Colonic mucosa (tissue), 4 donors: ENCODE results near the gene SAP30BP. TPM values are rescaled to one million over a fixed set of nuclear protein-coding genes. Genes with fewer than 3 reads are reported as not detected.
A peak's percentile ranks its signal among the peaks of the same experiment; 100 is the strongest.

Experiments used
- DNase-seq: peaks from one replicate; pipeline ENCODE4 v3.0.0-alpha.2; 2020
- H3K27ac ChIP-seq: fragments of 200-600 bp; one replicate; pipeline ENCODE4 v1.8.0; 2021
- H3K27me3 ChIP-seq: fragments of 200-600 bp; one replicate; pipeline ENCODE4 v1.8.0; 2021
- H3K36me3 ChIP-seq: fragments of 200-600 bp; one replicate; pipeline ENCODE4 v1.8.0; 2021
- H3K4me1 ChIP-seq: fragments of 200-600 bp; one replicate; pipeline ENCODE4 v1.8.0; 2021; ENCODE audit warnings: mild to moderate bottlenecking
- H3K4me3 ChIP-seq: fragments of 200-600 bp; one replicate; pipeline ENCODE4 v1.8.0; 2021
- H3K9ac ChIP-seq, 2 donors: one replicate each; pipeline ENCODE4 v1.7.0; 2013; ENCODE audit warnings: control low read depth in 2 of 2, low read depth in 2 of 2, low read length in 2 of 2
- H3K9me3 ChIP-seq: fragments of 200-600 bp; one replicate; pipeline ENCODE4 v1.8.0; 2021
- CTCF ChIP-seq: fragments of 200-600 bp; IDR thresholded peaks from one replicate; pipeline ENCODE4 v1.8.0; 2022; ENCODE audit warnings: antibody characterized with exemption, mild to moderate bottlenecking
- intact Hi-C: fragments of 100-400 bp; cut with DNase I; formaldehyde crosslinking; loops from one replicate; pipeline ENCODE4 v1.14.1; 2022
- total RNA-seq, 2 donors: library from RNA; stranded (reverse); fragmentation: NEBNext Ultra II Directional in 1 of 2; extraction: Animal tissue kit (Norgen Biotek cat#: 25700) in 1 of 2; gene quantifications; one replicate each; pipeline ENCODE4 v1.2.1, GENCODE V29; 2021
- donor health status: healthy.
- donor health status: DM: no; HTN: no; CAD: no.
- donor health status: DM: no; HTN: no; CAD: no.

SAP30BP gene
- total RNA-seq, 2 donors from 2014 or later = 68.0 to 68.1 TPM

- intact Hi-C loops = no loop called here
- no peak for DNase-seq
- Histone ChIP-seq H3K27me3 (no peaks in the 10 kb centered on the region), H3K36me3 (no peaks in the 10 kb centered on the region), H3K27ac (no peak overlapping the region), H3K9me3 (no peaks in the 10 kb centered on the region), H3K4me3 (no peak overlapping the region), H3K9ac (no peak overlapping the region), H3K4me1 (no peaks in the 10 kb centered on the region)
- TF ChIP-seq CTCF = peak; percentile 48
Measured at GRCh38 chr17:75652934-75653549, 14.1 kb upstream of the SAP30BP start.

GRCh38 chr17:75654176-75654575 lies 13.0 kb upstream of the SAP30BP start:
- H3K9ac ChIP-seq = no peak overlapping the region

GRCh38 chr17:75658237-75658636 lies 8.9 kb upstream of the SAP30BP start:
- Histone ChIP-seq H3K4me3 (no peak overlapping the region), H3K9ac (no peak overlapping the region), H3K36me3 (peaks cover 9% of the 10 kb centered on the region), H3K27ac (no peak overlapping the region), H3K9me3 (no peaks in the 10 kb centered on the region), H3K4me1 (no peaks in the 10 kb centered on the region), H3K27me3 (no peaks in the 10 kb centered on the region)
- intact Hi-C loops = no loop called here
- TF ChIP-seq CTCF = no peak
- DNase-seq = no peak

More at GRCh38 chr17:75654176-75654575, 13.0 kb upstream of the SAP30BP start:
- Histone ChIP-seq H3K27ac (no peak overlapping the region), H3K27me3 (no peaks in the 10 kb centered on the region), H3K9me3 (no peaks in the 10 kb centered on the region), H3K4me1 (no peaks in the 10 kb centered on the region), H3K36me3 (no peaks in the 10 kb centered on the region), H3K4me3 (no peak overlapping the region)
- no peak for TF ChIP-seq CTCF
- no peak for DNase-seq
- intact Hi-C loops = no loop called here

- no peaks in the 10 kb centered on the region for H3K9me3 ChIP-seq
- no peak overlapping the region for H3K9ac ChIP-seq
- no peak overlapping the region for H3K4me3 ChIP-seq
- no peak for DNase-seq
- H3K27me3 ChIP-seq = no peaks in the 10 kb centered on the region
- H3K27ac ChIP-seq = no peak overlapping the region
- H3K4me1 ChIP-seq = no peaks in the 10 kb centered on the region
- peaks cover 9% of the 10 kb centered on the region for H3K36me3 ChIP-seq
- intact Hi-C loops = no loop called here
- no peak for TF ChIP-seq CTCF
Measured at GRCh38 chr17:75661531-75661930, 5.6 kb upstream of the SAP30BP start.

- intact Hi-C loops = no loop called here
Measured at GRCh38 chr17:75662511-75662910, 4.6 kb upstream of the SAP30BP start.

More at GRCh38 chr17:75662511-75662910, 4.6 kb upstream of the SAP30BP start:
- Histone ChIP-seq H3K4me3 (no peak overlapping the region), H3K4me1 (no peaks in the 10 kb centered on the region), H3K27ac (no peak overlapping the region), H3K36me3 (peaks cover 9% of the 10 kb centered on the region), H3K9ac (no peak overlapping the region), H3K27me3 (no peaks in the 10 kb centered on the region), H3K9me3 (no peaks in the 10 kb centered on the region)
- no peak for TF ChIP-seq CTCF
- no peak for DNase-seq
